HL-60 (cell line): Measurements from ENCODE around the gene SIDT2.

Experiments
- CTCF ChIP-seq: IDR thresholded peaks from one replicate; pipeline ENCODE4 v1.5.1; 2011; ENCODE audit warnings: low read length, control low read depth, inconsistent platforms; ENCODE audit not compliant: insufficient read depth
- GABPA ChIP-seq: IDR thresholded peaks from 2 replicates; pipeline ENCODE4 v1.6.1; 2012; ENCODE audit warnings: low read depth
- POLR2AphosphoS5 ChIP-seq: IDR thresholded peaks from 2 replicates; pipeline ENCODE4 v1.6.1; 2012; ENCODE audit warnings: low read depth
- REST ChIP-seq: IDR thresholded peaks from 2 replicates; pipeline ENCODE4 v1.6.1; 2012; ENCODE audit warnings: low read depth; ENCODE audit not compliant: insufficient replicate concordance
- SPI1 ChIP-seq: IDR thresholded peaks from 2 replicates; pipeline ENCODE4 v1.6.1; 2012; ENCODE audit warnings: low read depth, mild to moderate bottlenecking, borderline replicate concordance

GRCh38 chr11:117201658-117202305 is 23.2 kb downstream of the SIDT2 start:
- TF ChIP-seq CTCF = no peak
- no peak for TF ChIP-seq SPI1
- no peak for TF ChIP-seq POLR2AphosphoS5
- no peak for TF ChIP-seq REST
- TF ChIP-seq GABPA = no peak
